ENCODE data around the gene CUL4A.

Gene CUL4A

GRCh38 chr13:113179374-113180230, 29.8 kb upstream of the CUL4A start:
- peak; percentile 73 for DNase-seq

- DNase-seq = no peak
Measured at GRCh38 chr13:113182046-113182445, 27.4 kb upstream of the CUL4A start.

- DNase-seq = no peak
Measured at GRCh38 chr13:113183450-113184129, 25.8 kb upstream of the CUL4A start.

- DNase-seq = peak; percentile 76
Measured at GRCh38 chr13:113184568-113185440, 24.6 kb upstream of the CUL4A start.

- peak; percentile 71 for DNase-seq
Measured at GRCh38 chr13:113186061-113186900, 23.1 kb upstream of the CUL4A start.

GRCh38 chr13:113187263-113187669, 22.1 kb upstream of the CUL4A start:
- peak; percentile 87 for DNase-seq

GRCh38 chr13:113187883-113188665, 21.3 kb upstream of the CUL4A start:
- no peak for DNase-seq

GRCh38 chr13:113190181-113190580, 19.2 kb upstream of the CUL4A start:
- DNase-seq = no peak

GRCh38 chr13:113192279-113192678, 17.1 kb upstream of the CUL4A start:
- DNase-seq = no peak

- DNase-seq = no peak
Measured at GRCh38 chr13:113192902-113193301, 16.5 kb upstream of the CUL4A start.

- no peak for DNase-seq
Measured at GRCh38 chr13:113195360-113195759, 14.1 kb upstream of the CUL4A start.

GRCh38 chr13:113196970-113197737, 12.3 kb upstream of the CUL4A start:
- no peak for DNase-seq

GRCh38 chr13:113201815-113202214, 7.6 kb upstream of the CUL4A start:
- no peak for DNase-seq

GRCh38 chr13:113202912-113203311, 6.5 kb upstream of the CUL4A start:
- DNase-seq = no peak

- DNase-seq = no peak
Measured at GRCh38 chr13:113203507-113204377, 5.7 kb upstream of the CUL4A start.

GRCh38 chr13:113204378-113204734, 5.1 kb upstream of the CUL4A start:
- no peak for DNase-seq

GRCh38 chr13:113205428-113205931, 3.9 kb upstream of the CUL4A start:
- no peak for DNase-seq

GRCh38 chr13:113207460-113207859, 2.0 kb upstream of the CUL4A start:
- DNase-seq = no peak

- no peak for DNase-seq
Measured at GRCh38 chr13:113207890-113208420, 1.5 kb upstream of the CUL4A start.

Measured in activated effector memory CD4-positive, alpha-beta T cell treated with anti-CD3 and anti-CD28 coated beads, Interleukin-2, amount 50 U/mL, for 16 hours (primary cell).